Measurements from ENCODE around the gene NELFB.

NELFB gene

DNA sequence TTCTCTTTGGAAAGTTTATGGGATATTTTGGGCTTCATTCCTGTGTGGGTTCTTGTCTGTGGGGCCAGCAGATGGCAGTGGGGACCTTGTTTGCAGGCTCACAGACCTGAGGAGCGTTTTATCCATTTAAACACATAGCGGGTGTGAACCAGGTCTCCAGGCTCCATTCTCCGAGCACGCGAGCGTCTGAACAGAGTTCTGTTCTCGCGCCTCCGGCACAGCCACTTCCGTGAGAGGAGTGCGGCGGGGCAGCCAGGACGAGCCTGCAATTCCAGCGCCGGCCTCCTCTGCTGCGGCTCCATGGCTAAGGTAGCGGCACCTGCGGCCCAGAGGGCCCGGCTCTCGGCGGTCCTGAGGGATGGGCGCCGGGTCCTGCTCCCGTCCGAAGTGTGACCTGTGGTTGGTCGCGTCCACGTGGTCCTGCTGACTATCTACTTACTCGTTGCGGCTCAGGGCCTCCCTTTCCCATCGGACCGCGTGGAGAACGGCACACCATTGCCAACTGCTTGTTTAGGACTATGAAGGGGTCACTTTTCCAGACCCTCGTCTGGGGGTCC, 39.6 kb downstream of the NELFB start (continued):
- TF ChIP-seq PATZ1 (CRISPR knock-in tag; IDR thresholded peaks at IDR 0.05; ENCODE audit: borderline replicate concordance) = no peak
- no peak for TF ChIP-seq ZNF565 (CRISPR knock-in tag; conservative IDR thresholded peaks at IDR 0.05; ENCODE audit: low read depth)

GRCh38 chr9:137295238-137295811, 40.2 kb downstream of the NELFB start:
- TF ChIP-seq ZNF565 (CRISPR knock-in tag; conservative IDR thresholded peaks at IDR 0.05; ENCODE audit: low read depth) (no peak), TCF4 (CRISPR knock-in tag; IDR thresholded peaks at IDR 0.05; ENCODE audit: borderline replicate concordance) (no peak), GLIS3 (CRISPR knock-in tag; IDR thresholded peaks at IDR 0.05) (no peak), CSDC2 (CRISPR knock-in tag; IDR thresholded peaks at IDR 0.05) (no peak), ZC3H10 (CRISPR knock-in tag; IDR thresholded peaks at IDR 0.05) (no peak), ARNTL (CRISPR knock-in tag; IDR thresholded peaks at IDR 0.05; ENCODE audit: borderline replicate concordance, low read depth) (no peak), SNAI2 (CRISPR knock-in tag; IDR thresholded peaks at IDR 0.05) (no peak), ZFP3 (CRISPR knock-in tag; IDR thresholded peaks at IDR 0.05) (no peak), ZNF70 (CRISPR knock-in tag; IDR thresholded peaks at IDR 0.05) (no peak), BACH2 (CRISPR knock-in tag; IDR thresholded peaks at IDR 0.05; ENCODE audit: borderline replicate concordance) (no peak), TOX (CRISPR knock-in tag; IDR thresholded peaks at IDR 0.05; ENCODE audit: borderline replicate concordance) (no peak), CREB5 (CRISPR knock-in tag; IDR thresholded peaks at IDR 0.05; ENCODE audit: low read depth) (no peak), POU6F1 (CRISPR knock-in tag; IDR thresholded peaks at IDR 0.05; ENCODE audit: borderline replicate concordance, low read depth) (no peak), ZFP30 (CRISPR knock-in tag; IDR thresholded peaks at IDR 0.05) (no peak), PPARA (CRISPR knock-in tag; IDR thresholded peaks at IDR 0.05; ENCODE audit: borderline replicate concordance) (no peak)
- TF ChIP-seq, protein P1, sequence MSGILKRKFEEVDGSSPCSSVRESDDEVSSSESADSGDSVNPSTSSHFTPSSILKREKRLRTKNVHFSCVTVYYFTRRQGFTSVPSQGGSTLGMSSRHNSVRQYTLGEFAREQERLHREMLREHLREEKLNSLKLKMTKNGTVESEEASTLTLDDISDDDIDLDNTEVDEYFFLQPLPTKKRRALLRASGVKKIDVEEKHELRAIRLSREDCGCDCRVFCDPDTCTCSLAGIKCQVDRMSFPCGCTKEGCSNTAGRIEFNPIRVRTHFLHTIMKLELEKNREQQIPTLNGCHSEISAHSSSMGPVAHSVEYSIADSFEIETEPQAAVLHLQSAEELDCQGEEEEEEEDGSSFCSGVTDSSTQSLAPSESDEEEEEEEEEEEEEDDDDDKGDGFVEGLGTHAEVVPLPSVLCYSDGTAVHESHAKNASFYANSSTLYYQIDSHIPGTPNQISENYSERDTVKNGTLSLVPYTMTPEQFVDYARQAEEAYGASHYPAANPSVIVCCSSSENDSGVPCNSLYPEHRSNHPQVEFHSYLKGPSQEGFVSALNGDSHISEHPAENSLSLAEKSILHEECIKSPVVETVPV (CRISPR knock-in tag; IDR thresholded peaks at IDR 0.05) = no peak
- ATAC-seq = peak; percentile 79

GRCh38 chr9:137295849-137296669, 40.9 kb downstream of the NELFB start:
- no peak for ATAC-seq
- TF ChIP-seq, protein P1 (CRISPR knock-in tag; IDR thresholded peaks at IDR 0.05) = no peak
- TF ChIP-seq, protein P2, sequence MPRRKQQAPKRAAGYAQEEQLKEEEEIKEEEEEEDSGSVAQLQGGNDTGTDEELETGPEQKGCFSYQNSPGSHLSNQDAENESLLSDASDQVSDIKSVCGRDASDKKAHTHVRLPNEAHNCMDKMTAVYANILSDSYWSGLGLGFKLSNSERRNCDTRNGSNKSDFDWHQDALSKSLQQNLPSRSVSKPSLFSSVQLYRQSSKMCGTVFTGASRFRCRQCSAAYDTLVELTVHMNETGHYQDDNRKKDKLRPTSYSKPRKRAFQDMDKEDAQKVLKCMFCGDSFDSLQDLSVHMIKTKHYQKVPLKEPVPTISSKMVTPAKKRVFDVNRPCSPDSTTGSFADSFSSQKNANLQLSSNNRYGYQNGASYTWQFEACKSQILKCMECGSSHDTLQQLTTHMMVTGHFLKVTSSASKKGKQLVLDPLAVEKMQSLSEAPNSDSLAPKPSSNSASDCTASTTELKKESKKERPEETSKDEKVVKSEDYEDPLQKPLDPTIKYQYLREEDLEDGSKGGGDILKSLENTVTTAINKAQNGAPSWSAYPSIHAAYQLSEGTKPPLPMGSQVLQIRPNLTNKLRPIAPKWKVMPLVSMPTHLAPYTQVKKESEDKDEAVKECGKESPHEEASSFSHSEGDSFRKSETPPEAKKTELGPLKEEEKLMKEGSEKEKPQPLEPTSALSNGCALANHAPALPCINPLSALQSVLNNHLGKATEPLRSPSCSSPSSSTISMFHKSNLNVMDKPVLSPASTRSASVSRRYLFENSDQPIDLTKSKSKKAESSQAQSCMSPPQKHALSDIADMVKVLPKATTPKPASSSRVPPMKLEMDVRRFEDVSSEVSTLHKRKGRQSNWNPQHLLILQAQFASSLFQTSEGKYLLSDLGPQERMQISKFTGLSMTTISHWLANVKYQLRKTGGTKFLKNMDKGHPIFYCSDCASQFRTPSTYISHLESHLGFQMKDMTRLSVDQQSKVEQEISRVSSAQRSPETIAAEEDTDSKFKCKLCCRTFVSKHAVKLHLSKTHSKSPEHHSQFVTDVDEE (CRISPR knock-in tag; IDR thresholded peaks at IDR 0.05) = no peak
- no peak for TF ChIP-seq RARB (CRISPR knock-in tag; IDR thresholded peaks at IDR 0.05)
- no peak for TF ChIP-seq SNAI2 (CRISPR knock-in tag; IDR thresholded peaks at IDR 0.05)
